ENCODE results near the gene GLG1.
A peak's percentile ranks its signal among the peaks of the same experiment; 100 is the strongest.
"Not testable (repeated sequence)": the region's sequence is repeated elsewhere in the genome, so short reads cannot be mapped to it uniquely, and the experiment has no call there.

GLG1 gene

GRCh38 chr16:74406600-74407361, 200.1 kb downstream of the GLG1 start:
- not testable (repeated sequence) for H3K27ac ChIP-seq (ENCODE audit: low read depth, low read length)

GRCh38 chr16:74404148-74404933, 202.6 kb downstream of the GLG1 start:
- not testable (repeated sequence) for H3K4me1 ChIP-seq (ENCODE audit: control insufficient read depth in 5 of 5, insufficient read depth in 5 of 5, low read length in 5 of 5)

More at GRCh38 chr16:74406600-74407361, 200.1 kb downstream of the GLG1 start:
- H3K4me1 ChIP-seq (ENCODE audit: control insufficient read depth in 5 of 5, insufficient read depth in 5 of 5, low read length in 5 of 5); H3K27me3 ChIP-seq (ENCODE audit: control insufficient read depth in 5 of 5, insufficient read depth in 4 of 5, low read length in 5 of 5); H3K36me3 ChIP-seq (ENCODE audit: control insufficient read depth in 5 of 5, insufficient read depth in 5 of 5, low read length in 5 of 5); H3K9me3 ChIP-seq (ENCODE audit: control insufficient read depth in 5 of 5, low read length in 5 of 5): not testable (repeated sequence)
- Histone ChIP-seq H3K9ac (ENCODE audit: low read length in 5 of 5) (peak overlapping the region in 2 of 5 donors; percentile 51 to 77), H3K4me3 (ENCODE audit: low read depth in 1 of 5, low read length in 5 of 5) (peak overlapping the region in 4 of 5 donors; percentile 48 to 68 (median 61))

DNA sequence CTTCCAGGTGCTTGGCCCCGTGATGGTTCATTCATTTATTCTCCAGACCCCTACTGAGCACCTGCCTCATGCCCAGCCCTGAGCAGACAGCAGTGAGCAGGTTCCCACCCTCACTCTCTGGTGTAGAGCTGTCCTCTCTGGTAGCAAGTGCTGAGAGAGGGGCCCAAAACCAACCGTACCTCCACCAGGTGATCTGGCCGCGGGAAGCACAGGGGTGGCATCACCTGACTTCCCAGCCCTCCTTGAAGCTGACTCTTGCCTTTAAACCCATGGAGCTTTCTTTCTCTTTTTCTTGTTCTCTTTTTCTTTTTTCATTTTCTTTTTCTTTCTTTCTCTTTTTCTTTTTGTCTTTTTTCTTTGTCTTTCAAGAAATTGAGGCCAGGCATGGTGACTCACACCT, 206.7 kb downstream of the GLG1 start:
- H3K27ac ChIP-seq (ENCODE audit: low read depth, low read length); H3K9me3 ChIP-seq (ENCODE audit: control insufficient read depth in 5 of 5, low read length in 5 of 5); H3K4me1 ChIP-seq (ENCODE audit: control insufficient read depth in 5 of 5, insufficient read depth in 5 of 5, low read length in 5 of 5); H3K9ac ChIP-seq (ENCODE audit: low read length in 5 of 5); H3K4me3 ChIP-seq (ENCODE audit: low read depth in 1 of 5, low read length in 5 of 5); H3K36me3 ChIP-seq (ENCODE audit: control insufficient read depth in 5 of 5, insufficient read depth in 5 of 5, low read length in 5 of 5); H3K27me3 ChIP-seq (ENCODE audit: control insufficient read depth in 5 of 5, insufficient read depth in 4 of 5, low read length in 5 of 5): not testable (repeated sequence)

More at GRCh38 chr16:74404148-74404933, 202.6 kb downstream of the GLG1 start:
- H3K9me3 ChIP-seq (ENCODE audit: control insufficient read depth in 5 of 5, low read length in 5 of 5); H3K36me3 ChIP-seq (ENCODE audit: control insufficient read depth in 5 of 5, insufficient read depth in 5 of 5, low read length in 5 of 5); H3K4me3 ChIP-seq (ENCODE audit: low read depth in 1 of 5, low read length in 5 of 5); H3K27ac ChIP-seq (ENCODE audit: low read depth, low read length); H3K27me3 ChIP-seq (ENCODE audit: control insufficient read depth in 5 of 5, insufficient read depth in 4 of 5, low read length in 5 of 5); H3K9ac ChIP-seq (ENCODE audit: low read length in 5 of 5): not testable (repeated sequence)

DNA sequence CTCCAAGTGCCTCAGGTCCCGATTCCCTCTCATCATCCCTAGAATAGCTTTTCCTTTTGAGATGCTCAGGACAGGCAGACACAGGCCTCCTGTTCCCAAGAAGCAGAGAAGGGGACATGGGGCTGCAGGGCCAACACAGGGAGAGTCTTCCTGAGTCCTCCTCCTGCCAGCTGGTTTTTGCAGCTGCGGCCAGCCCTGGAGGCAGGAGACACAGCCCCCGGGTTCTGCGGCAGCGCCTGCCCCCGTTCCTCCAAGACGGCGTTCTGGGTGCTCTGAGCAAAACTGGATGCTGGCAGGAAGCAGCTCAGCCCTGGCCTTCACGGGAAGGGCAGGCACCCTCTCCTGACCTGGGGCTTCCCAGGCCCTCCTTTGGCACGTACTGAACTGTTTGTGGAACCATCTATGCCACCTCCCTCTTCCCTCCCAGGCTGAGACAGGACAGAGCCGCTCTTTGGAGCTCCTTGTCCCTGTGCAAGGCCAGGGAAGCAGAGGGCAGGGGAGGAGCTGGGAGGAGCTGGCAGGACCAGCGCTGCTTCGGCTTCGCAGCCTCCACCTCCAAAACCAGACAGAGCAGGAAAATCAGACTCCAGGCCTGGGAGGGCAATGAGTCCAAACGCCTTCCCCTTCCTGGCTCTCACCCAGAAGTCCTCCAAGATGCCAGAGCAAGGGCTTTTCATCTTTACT, 208.6 kb downstream of the GLG1 start:
- H3K9ac ChIP-seq (ENCODE audit: low read length in 5 of 5); H3K4me3 ChIP-seq (ENCODE audit: low read depth in 1 of 5, low read length in 5 of 5); H3K9me3 ChIP-seq (ENCODE audit: control insufficient read depth in 5 of 5, low read length in 5 of 5); H3K4me1 ChIP-seq (ENCODE audit: control insufficient read depth in 5 of 5, insufficient read depth in 5 of 5, low read length in 5 of 5); H3K27ac ChIP-seq (ENCODE audit: low read depth, low read length); H3K27me3 ChIP-seq (ENCODE audit: control insufficient read depth in 5 of 5, insufficient read depth in 4 of 5, low read length in 5 of 5); H3K36me3 ChIP-seq (ENCODE audit: control insufficient read depth in 5 of 5, insufficient read depth in 5 of 5, low read length in 5 of 5): not testable (repeated sequence)
